Measurements from ENCODE around the gene DSE.

DSE gene

GRCh38 chr6:116447496-116448011 is 76.8 kb downstream of the DSE start:
- DNase-seq (ENCODE audit: low read depth) = no peak

- DNase-seq (ENCODE audit: low read depth) = no peak
Observed at GRCh38 chr6:116449565-116449964, 78.8 kb downstream of the DSE start.

- DNase-seq (ENCODE audit: low read depth) = no peak
Observed at GRCh38 chr6:116450185-116450710, 79.5 kb downstream of the DSE start.

- no peak for DNase-seq (ENCODE audit: low read depth)
Observed at GRCh38 chr6:116450769-116451740, 80.3 kb downstream of the DSE start.

- DNase-seq (ENCODE audit: low read depth) = no peak
Observed at GRCh38 chr6:116451916-116452315, 81.2 kb downstream of the DSE start.

GRCh38 chr6:116452531-116452930 is 81.8 kb downstream of the DSE start:
- DNase-seq (ENCODE audit: low read depth) = no peak

- DNase-seq (ENCODE audit: low read depth) = no peak
Observed at GRCh38 chr6:116456106-116456505, 85.4 kb downstream of the DSE start.

GRCh38 chr6:116456927-116457326 is 86.2 kb downstream of the DSE start:
- DNase-seq (ENCODE audit: low read depth) = no peak

- no peak for DNase-seq (ENCODE audit: low read depth)
Observed at GRCh38 chr6:116458264-116458663, 87.5 kb downstream of the DSE start.

- DNase-seq (ENCODE audit: low read depth) = no peak
Observed at GRCh38 chr6:116459927-116460326, 89.2 kb downstream of the DSE start.

GRCh38 chr6:116461331-116461931 is 90.7 kb downstream of the DSE start, which contains the start of gene CALHM6:
Gene CALHM6, plus strand, starts transcription at chr6:116461375. Its CDS starts 555 bp downstream, at chr6:116461930.
- DNase-seq (ENCODE audit: low read depth) = no peak

GRCh38 chr6:116461932-116462885 is 91.5 kb downstream of the DSE start:
- DNase-seq (ENCODE audit: low read depth) = peak; percentile 4

GRCh38 chr6:116463301-116463700 is 92.6 kb downstream of the DSE start:
- no peak for DNase-seq (ENCODE audit: low read depth)

- DNase-seq (ENCODE audit: low read depth) = no peak
Observed at GRCh38 chr6:116465246-116465645, 94.5 kb downstream of the DSE start.

GRCh38 chr6:116467096-116467495 is 96.3 kb downstream of the DSE start:
- no peak for DNase-seq (ENCODE audit: low read depth)

- DNase-seq (ENCODE audit: low read depth) = no peak
Observed at GRCh38 chr6:116467514-116467913, 96.8 kb downstream of the DSE start.

- no peak for DNase-seq (ENCODE audit: low read depth)
Observed at GRCh38 chr6:116468293-116468692, 97.5 kb downstream of the DSE start.

- no peak for DNase-seq (ENCODE audit: low read depth)
Observed at GRCh38 chr6:116471531-116471930, 100.8 kb downstream of the DSE start.

GRCh38 chr6:116472706-116473105 is 102.0 kb downstream of the DSE start:
- DNase-seq (ENCODE audit: low read depth) = no peak

GRCh38 chr6:116475141-116475540 is 104.4 kb downstream of the DSE start:
- DNase-seq (ENCODE audit: low read depth) = no peak

GRCh38 chr6:116476002-116476678 is 105.4 kb downstream of the DSE start:
- DNase-seq (ENCODE audit: low read depth) = no peak

All from activated T-cell treated with anti-CD3 and anti-CD28 coated beads for 1 hour (primary cell).